GM12874 (cell line): ENCODE results near the gene NT5DC2.
A peak's percentile ranks its signal among the peaks of the same experiment; 100 is the strongest.

Source experiments
- TF ChIP-seq, protein P1 (sequence below): IDR thresholded peaks from 2 replicates; pipeline ENCODE4 v1.5.1; 2011; ENCODE audit warnings: low read depth, mild to moderate bottlenecking, control low read depth, low read length, moderate library complexity; ENCODE audit not compliant: insufficient read depth

NT5DC2 gene

DNA sequence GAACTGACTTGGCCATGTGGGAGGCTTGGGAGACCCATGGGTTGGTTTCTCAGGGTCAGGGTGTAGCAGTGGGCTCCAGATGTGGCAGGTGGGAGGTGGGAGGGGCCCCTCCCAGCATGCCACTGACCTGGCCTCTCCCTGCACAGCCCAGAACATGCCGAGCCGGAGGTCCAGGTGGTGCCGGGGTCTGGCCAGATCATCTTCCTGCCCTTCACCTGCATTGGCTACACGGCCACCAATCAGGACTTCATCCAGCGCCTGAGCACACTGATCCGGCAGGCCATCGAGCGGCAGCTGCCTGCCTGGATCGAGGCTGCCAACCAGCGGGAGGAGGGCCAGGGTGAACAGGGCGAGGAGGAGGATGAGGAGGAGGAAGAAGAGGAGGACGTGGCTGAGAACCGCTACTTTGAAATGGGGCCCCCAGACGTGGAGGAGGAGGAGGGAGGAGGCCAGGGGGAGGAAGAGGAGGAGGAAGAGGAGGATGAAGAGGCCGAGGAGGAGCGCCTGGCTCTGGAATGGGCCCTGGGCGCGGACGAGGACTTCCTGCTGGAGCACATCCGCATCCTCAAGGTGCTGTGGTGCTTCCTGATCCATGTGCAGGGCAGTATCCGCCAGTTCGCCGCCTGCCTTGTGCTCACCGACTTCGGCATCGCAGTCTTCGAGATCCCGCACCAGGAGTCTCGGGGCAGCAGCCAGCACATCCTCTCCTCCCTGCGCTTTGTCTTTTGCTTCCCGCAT is 46.4 kb downstream of the NT5DC2 start:
- TF ChIP-seq, protein P1, sequence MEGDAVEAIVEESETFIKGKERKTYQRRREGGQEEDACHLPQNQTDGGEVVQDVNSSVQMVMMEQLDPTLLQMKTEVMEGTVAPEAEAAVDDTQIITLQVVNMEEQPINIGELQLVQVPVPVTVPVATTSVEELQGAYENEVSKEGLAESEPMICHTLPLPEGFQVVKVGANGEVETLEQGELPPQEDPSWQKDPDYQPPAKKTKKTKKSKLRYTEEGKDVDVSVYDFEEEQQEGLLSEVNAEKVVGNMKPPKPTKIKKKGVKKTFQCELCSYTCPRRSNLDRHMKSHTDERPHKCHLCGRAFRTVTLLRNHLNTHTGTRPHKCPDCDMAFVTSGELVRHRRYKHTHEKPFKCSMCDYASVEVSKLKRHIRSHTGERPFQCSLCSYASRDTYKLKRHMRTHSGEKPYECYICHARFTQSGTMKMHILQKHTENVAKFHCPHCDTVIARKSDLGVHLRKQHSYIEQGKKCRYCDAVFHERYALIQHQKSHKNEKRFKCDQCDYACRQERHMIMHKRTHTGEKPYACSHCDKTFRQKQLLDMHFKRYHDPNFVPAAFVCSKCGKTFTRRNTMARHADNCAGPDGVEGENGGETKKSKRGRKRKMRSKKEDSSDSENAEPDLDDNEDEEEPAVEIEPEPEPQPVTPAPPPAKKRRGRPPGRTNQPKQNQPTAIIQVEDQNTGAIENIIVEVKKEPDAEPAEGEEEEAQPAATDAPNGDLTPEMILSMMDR: no peak

DNA sequence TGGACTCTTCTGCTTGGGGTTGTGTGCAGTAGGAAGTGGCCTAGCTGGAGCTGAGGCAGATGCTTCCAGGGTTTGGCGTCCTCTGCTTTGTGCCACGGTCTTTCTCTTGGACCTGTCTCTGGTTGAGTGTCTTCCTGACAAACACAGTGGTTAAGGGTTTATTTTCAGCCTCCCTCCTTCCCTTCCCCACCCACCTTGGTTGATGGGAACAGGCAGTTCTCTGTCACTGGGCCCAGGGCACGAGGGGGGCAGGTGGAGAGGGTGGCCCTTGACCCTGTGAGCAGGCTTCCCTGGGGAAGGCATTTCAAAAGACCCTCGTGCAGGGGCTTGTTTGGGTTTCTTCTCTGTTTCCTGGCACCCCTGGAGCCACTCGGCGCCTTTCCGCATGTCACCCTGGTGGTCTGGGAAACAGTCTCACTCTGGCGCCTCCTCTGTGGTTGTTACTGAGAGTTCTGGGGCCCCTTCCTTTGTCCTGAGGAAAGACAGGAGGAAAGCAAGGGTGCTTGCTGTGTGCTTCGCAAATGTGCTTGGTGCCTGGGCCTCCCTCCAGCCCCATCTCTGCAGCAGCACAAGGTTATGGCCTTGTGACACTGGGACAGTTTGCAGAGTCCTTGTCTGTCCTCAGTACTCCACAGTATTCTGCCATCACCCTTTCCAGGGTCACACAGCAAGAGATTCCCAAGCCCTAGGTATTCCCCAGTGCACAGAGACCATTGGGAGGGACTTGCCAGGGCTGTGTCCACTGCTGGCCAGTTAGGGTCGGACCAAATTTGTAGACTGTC is 48.8 kb downstream of the NT5DC2 start:
- TF ChIP-seq, protein P1: no peak

DNA sequence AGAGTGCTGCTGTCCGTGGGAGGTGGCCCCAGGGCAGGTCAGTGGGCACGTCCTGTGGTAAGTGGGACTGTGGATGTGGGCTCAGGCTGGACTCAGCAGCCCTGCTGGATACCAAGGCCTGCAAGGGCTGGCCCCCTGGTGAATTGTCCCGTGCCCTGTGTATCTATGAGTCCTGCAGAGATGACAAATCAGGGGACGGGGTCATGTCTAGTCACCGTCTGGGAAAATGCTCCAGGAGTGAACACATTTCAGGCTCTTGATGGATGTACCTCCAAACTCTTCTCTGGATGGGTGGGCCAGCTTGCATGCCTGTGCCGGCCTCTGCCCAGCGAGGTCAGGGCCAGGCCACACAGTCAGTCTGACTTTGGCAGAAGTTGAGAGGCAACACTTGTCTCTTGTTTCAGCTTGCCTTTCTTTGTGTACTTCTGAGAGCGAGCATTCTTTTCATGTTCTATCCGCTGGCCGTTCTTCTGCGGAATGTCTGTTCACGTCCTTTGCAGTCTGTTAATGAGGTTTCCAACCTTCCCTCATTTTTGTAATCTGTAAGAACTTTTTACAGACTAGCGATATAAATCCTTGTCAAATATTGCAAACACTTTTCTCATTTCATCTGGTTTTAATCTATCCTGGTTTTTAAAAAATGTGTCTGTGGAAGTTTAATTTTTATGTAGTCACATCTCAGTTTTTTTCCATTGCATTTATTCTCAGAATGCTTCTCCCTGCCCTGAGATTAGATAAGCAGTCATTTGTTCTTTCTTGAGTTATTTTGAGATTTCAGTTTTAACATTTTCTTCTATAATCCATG is 49.9 kb downstream of the NT5DC2 start:
- TF ChIP-seq, protein P1: no peak

DNA sequence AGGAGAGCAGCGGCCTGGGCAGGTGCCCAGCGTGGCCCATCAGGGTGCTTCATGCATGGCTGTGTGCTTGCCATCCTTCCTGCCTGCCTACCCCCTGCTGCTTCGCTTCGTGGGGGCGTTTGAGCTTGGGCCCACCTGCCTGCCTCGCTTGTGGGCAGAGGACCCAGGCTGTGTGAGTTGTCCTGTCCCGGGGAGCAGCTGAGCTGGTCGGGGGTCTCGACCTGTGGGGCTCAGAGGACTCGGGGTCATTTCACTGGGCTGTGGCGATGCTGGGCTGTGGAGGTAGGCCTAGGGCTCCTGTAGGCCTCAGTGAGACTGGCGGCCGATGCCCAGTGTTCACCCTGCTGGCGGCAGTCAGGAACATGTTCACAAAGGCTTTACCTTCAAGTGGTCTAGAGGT is 50.6 kb downstream of the NT5DC2 start:
- TF ChIP-seq, protein P1: no peak

DNA sequence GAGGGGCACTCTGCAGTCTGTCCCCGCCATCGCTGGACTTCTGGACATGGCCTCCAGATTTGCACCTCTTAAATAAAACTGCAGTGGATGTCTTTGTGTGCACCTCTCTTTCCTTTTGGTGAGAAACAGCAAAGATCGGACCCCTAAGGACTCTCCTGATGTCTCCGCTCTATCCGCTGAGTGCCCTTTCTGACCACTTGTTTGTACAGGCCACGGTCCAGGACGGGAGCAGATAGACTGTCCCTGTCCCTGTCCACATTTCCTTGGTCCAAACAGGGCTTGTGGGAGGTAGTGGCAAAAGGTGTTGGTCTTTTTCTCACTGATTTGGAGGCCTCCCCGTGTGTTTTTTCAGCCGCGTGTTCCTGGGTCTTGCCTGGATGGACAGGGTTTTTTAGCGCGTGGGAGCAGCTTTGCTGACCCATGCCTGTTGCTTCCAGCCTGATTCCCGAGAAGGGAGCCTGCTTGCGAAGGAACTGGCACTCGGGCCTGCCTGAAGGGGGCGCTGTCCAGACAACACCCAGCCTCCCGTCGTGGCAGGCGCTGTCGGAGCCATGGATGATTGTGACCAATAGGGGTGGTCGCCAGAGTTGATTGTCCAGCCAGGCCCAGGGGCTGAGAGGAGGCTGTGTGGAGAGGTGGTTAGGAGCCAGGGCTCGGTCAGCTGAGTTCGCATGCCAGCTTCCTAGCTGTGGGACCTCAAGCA is 51.7 kb downstream of the NT5DC2 start:
- TF ChIP-seq, protein P1: peak; percentile 63

DNA sequence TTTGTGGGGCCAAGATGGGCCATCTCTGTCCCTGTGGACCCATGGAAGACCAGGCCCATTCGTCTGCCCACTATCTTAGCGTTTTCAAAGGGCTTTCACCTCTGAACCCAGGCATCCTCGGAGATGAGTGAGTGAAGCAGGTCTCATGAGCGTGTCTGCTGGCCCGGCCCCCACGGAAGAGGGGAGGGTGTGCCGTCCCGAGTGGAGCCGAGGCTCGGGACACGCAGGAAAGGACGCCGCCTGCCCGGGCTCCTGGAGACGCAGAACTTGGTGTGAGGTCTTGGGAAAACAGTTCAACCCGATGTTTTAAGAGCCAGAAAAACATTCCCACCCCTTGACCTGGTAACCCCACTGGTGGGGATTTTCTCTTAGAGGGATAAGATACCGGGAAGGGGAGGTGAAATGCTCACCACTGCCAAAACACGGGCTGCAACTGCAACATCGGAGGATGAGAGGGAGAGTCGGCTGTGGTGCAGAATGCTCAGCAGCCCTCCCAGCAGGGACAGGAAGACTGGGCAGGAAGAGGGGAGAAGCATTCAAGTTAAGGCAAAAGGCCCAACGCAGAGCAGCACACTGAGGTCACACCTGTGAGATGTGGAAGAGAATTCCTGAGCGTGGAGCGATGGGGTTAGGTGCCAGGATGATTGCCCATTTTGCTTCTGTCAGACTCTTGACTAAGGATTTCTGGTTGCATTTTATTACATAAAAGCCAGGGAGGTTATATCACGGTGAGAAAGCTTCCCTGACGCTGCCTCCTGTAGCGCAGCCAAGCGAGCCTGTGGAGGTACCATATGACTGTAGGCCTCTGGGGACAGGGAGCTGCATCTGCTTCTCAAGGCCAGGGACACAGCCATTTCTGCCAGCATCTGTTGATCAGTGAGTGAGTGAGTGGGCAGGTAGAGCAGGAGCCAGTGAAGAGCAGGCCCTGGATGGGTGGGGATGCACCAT is 52.6 kb downstream of the NT5DC2 start:
- TF ChIP-seq, protein P1: no peak
